Dedifferentiated amniotic fluid mesenchymal stem cell (primary cell): ENCODE results near the gene SRRM4.
A peak's percentile ranks its signal among the peaks of the same experiment; 100 is the strongest.
"Not testable (repeated sequence)": the region's sequence is repeated elsewhere in the genome, so short reads cannot be mapped to it uniquely, and the experiment has no call there.

Experiments used
- DNase-seq: peaks from one replicate; pipeline ENCODE4 v3.0.0-alpha.2; 2016; ENCODE audit errors: extremely low spot score

The SRRM4 gene

GRCh38 chr12:119069147-119069642 lies 87.9 kb downstream of the SRRM4 start:
- no peak for DNase-seq

GRCh38 chr12:119071176-119071575 lies 89.8 kb downstream of the SRRM4 start:
- DNase-seq: no peak

- DNase-seq: no peak
Observed at GRCh38 chr12:119071638-119072231, 90.4 kb downstream of the SRRM4 start.

- no peak for DNase-seq
Observed at GRCh38 chr12:119072440-119072839, 91.1 kb downstream of the SRRM4 start.

GRCh38 chr12:119075222-119075787 lies 94.0 kb downstream of the SRRM4 start:
- DNase-seq: no peak

- DNase-seq: no peak
Observed at GRCh38 chr12:119075918-119076317, 94.6 kb downstream of the SRRM4 start.

GRCh38 chr12:119079530-119079929 lies 98.2 kb downstream of the SRRM4 start:
- no peak for DNase-seq

- no peak for DNase-seq
Observed at GRCh38 chr12:119082016-119082415, 100.7 kb downstream of the SRRM4 start.

- no peak for DNase-seq
Observed at GRCh38 chr12:119082496-119082895, 101.2 kb downstream of the SRRM4 start.

- no peak for DNase-seq
Observed at GRCh38 chr12:119088685-119089379, 107.5 kb downstream of the SRRM4 start.

GRCh38 chr12:119089380-119090013 lies 108.2 kb downstream of the SRRM4 start:
- no peak for DNase-seq

- DNase-seq: no peak
Observed at GRCh38 chr12:119090276-119090675, 108.9 kb downstream of the SRRM4 start.

- no peak for DNase-seq
Observed at GRCh38 chr12:119090865-119091264, 109.5 kb downstream of the SRRM4 start.

GRCh38 chr12:119096429-119097202 lies 115.3 kb downstream of the SRRM4 start:
- no peak for DNase-seq

- DNase-seq: no peak
Observed at GRCh38 chr12:119100933-119101332, 119.6 kb downstream of the SRRM4 start.

- DNase-seq: no peak
Observed at GRCh38 chr12:119102274-119102673, 120.9 kb downstream of the SRRM4 start.

- DNase-seq: no peak
Observed at GRCh38 chr12:119102714-119103113, 121.4 kb downstream of the SRRM4 start.

- not testable (repeated sequence) for DNase-seq
Observed at GRCh38 chr12:119104969-119105368, 123.6 kb downstream of the SRRM4 start.

GRCh38 chr12:119113496-119113986 lies 132.2 kb downstream of the SRRM4 start:
- no peak for DNase-seq

GRCh38 chr12:119114294-119114693 lies 133.0 kb downstream of the SRRM4 start:
- DNase-seq: no peak

GRCh38 chr12:119115296-119115905 lies 134.1 kb downstream of the SRRM4 start:
- peak; percentile 20 for DNase-seq
